OCI-LY3 (cell line): ENCODE results near the gene SPOCK1.

Source experiments
- EZH2phosphoT487 ChIP-seq: fragments of 200-600 bp; shearing (Covaris generic); IDR thresholded peaks from 2 replicates; pipeline ENCODE4 v1.6.1; 2018; ENCODE audit warnings: antibody characterized with exemption, mixed run types, low read depth
- TF ChIP-seq, protein P1 (sequence below): fragments of 200-600, 300-600 bp; sonication (generic); IDR thresholded peaks from 2 replicates; pipeline ENCODE4 v1.5.1; 2014; ENCODE audit warnings: antibody characterized with exemption, low read length, low read depth

DNA sequence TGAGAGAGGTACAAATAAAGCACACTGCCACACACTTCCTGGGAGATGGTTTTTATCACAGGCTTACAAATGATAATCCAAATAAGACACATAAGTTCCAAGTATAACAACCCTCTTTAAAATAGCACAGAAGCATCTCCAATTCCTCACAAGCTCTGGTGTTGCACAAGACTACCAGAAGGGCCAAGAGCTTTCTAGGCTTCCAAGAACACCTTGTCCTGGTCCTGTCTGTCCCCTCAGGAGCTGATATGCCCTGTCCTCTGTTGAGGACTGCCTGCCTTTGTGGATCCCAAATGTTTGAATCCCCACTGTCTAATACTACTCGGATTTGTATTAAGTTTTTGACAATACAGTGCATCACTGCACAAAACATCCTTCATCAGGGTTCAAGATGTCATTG is 110.1 kb downstream of the SPOCK1 start:
- TF ChIP-seq, protein P1, sequence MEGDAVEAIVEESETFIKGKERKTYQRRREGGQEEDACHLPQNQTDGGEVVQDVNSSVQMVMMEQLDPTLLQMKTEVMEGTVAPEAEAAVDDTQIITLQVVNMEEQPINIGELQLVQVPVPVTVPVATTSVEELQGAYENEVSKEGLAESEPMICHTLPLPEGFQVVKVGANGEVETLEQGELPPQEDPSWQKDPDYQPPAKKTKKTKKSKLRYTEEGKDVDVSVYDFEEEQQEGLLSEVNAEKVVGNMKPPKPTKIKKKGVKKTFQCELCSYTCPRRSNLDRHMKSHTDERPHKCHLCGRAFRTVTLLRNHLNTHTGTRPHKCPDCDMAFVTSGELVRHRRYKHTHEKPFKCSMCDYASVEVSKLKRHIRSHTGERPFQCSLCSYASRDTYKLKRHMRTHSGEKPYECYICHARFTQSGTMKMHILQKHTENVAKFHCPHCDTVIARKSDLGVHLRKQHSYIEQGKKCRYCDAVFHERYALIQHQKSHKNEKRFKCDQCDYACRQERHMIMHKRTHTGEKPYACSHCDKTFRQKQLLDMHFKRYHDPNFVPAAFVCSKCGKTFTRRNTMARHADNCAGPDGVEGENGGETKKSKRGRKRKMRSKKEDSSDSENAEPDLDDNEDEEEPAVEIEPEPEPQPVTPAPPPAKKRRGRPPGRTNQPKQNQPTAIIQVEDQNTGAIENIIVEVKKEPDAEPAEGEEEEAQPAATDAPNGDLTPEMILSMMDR, result no peak
- TF ChIP-seq EZH2phosphoT487, result no peak
